Activated T-helper 1 cell treated with Interleukin-2 at 50 U/mL for 16 hours (primary cell): ENCODE data around the gene FOXN3.
"Not testable (repeated sequence)": the region's sequence is repeated elsewhere in the genome, so short reads cannot be mapped to it uniquely, and the experiment has no call there.

Source experiments
- DNase-seq: peaks from one replicate; pipeline ENCODE4 v3.0.0-alpha.2; 2020; ENCODE audit warnings: low read depth

FOXN3 gene

DNA sequence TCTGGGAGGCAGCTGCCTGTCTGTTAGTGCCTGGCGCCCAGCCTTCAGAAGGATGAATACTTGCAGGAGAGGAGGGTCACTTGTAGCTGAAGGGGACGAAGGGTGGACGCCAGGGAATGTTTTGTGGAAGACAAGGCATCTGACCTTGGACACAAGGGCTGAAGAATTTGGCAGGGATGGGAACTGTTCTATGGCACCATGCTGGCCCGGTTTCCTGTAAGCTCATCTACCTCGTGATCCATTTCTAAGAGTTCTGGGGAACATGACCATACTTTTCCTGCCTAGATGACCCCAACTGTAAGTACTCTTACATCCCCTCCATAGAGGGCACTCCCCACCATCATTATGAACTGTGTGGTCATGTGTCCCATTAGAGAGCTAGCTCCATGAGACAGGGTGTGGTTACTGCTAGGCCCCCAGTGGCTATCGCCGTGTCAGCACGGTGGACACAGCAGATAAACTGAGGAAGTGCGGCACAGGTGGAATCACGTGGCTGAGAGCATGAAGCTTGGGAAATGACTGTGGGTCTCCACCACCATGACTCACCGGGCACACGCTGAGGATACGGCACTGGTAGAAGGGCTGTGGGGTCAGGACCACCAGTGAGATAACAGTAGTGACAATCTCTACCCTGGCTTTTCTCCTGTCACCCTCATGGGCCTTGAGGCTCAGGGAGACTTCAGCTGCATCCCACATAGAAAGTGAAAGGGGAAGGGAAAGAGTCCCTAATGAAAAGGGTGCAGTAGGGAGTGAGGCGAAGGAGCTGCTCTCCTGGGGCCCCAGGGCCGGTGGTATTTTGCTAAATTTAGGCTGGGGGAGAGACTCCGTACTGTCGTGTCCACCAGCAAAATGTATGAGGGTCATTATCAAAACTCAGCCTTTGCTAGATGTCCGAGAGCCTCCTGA, 252.6 kb downstream of the FOXN3 start:
- no peak for DNase-seq

GRCh38 chr14:89163031-89163636, 253.9 kb downstream of the FOXN3 start:
- DNase-seq: no peak

GRCh38 chr14:89162586-89162985, 254.4 kb downstream of the FOXN3 start:
- DNase-seq: no peak

DNA sequence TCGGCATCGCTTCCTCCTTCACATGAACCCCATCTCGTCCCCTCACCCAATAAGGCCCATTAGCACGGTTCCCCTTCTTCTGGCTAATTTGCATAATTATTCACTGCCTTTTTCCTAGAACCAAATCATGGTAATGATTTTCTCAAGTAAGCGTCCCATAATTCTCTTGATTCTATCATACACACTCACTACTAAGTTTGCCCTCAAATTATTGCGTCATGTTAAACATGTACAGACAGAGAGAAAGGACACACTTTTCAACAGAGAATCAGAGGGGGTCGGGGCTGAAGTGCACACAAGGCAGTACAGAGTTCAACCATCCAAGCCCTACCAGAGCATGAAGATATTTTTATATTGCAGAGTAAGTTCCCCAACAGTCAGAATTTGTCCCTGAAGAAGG, 256.6 kb downstream of the FOXN3 start:
- no peak for DNase-seq

- no peak for DNase-seq
These were observed 258.3 kb downstream of the FOXN3 start for GRCh38 chr14:89158701-89159100.

- DNase-seq: not testable (repeated sequence)
These were observed 258.9 kb downstream of the FOXN3 start for GRCh38 chr14:89158104-89158503.

DNA sequence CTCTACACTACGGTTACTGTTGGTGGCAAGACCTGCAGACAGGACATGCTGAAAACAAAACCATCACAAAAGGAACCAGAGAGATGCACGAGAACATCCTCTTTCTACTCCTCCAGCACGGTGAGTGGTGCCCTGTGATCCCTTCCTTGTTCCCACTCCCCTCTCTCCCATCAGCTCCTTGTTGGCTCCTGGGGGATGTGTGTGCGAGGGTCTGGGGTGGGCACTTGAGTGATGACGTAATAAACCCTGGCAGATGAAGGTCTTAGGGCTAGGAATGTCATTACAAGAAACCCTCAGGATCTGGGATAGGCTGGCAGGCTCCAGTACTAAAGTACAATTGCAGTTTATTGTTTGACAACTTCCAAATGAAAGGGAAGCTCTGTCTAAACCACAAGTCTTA, 261.5 kb downstream of the FOXN3 start:
- DNase-seq: no peak

- DNase-seq: not testable (repeated sequence)
These were observed 265.3 kb downstream of the FOXN3 start for GRCh38 chr14:89151693-89152092.

GRCh38 chr14:89146274-89146673, 270.8 kb downstream of the FOXN3 start:
- no peak for DNase-seq

- DNase-seq: no peak
These were observed 272.4 kb downstream of the FOXN3 start for GRCh38 chr14:89144642-89145041.

DNA sequence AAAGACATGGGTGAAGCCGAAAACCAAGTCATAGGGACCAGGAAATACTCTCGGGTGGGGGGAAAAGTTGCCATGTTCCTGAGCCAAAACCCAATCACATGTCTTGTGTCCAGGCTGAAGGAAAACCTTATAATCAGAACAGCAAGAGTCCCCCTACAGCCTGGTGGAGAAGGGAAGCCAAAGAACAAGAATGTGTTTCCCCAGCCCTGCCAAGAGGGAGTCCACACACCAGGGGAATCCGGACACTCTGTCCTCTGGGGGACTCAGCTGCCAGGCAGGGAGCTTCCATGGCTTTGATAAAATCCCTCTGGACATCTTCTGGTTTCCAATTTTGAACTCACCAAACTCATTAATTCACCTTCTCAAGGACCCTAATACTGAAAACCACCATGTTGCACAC, 273.0 kb downstream of the FOXN3 start:
- DNase-seq: no peak

GRCh38 chr14:89143595-89143994, 273.4 kb downstream of the FOXN3 start:
- no peak for DNase-seq

DNA sequence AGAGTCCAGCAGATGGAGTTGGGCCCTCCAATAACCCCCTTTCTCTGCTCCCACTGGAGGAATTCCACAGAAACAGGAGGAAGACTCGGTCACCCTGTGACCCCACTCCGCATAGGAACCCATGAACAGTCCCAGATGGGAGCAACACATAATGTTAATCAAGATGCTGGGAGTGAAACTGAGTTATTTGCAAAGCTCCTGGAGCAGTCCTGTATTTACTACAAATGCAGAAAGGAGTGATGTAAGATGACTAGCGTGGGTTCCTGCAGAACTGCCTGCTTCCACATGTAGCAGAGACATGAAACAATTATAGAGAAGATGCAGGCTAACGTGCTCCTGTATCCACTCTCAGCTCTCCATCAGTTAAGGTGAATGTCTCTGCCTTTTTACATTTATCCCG, 274.7 kb downstream of the FOXN3 start:
- DNase-seq: no peak

DNA sequence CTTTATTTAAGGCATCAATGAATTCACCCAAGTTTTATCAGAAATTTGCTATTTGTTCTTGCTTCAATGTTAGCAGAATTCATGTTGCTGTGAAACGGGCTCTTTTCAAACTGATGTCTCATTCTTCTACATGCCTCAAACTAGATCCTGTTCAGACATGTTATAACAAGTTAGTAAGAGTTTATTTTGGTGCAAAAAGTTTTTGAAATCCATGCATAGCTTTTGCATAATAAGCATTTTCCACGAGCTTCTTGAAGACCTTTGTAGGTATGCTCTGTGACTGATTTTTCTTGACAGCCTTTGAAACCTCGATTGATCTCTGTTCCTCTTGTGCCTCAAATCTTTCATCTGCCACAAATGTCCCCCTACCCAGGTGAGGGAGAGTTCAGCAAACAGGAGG, 275.2 kb downstream of the FOXN3 start:
- no peak for DNase-seq

DNA sequence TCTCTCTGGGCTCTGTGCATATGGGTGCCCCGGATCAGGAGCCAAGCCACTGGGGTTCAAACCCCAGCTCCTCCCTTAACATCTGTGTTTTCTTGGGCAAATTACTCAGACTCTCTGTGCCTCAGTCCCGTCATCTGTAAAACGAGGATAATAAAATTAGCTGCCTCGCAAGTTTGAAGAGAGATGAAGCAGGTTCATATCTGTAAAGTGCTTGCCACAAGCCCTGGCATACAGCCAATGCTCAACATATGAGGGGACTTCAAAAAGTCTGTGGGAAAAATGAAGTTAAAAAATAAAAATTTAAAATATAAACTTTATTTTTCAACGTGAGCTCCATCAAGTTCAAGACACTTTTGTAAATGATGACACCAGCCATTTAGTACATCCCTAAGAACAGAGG, 276.7 kb downstream of the FOXN3 start:
- DNase-seq: no peak

DNA sequence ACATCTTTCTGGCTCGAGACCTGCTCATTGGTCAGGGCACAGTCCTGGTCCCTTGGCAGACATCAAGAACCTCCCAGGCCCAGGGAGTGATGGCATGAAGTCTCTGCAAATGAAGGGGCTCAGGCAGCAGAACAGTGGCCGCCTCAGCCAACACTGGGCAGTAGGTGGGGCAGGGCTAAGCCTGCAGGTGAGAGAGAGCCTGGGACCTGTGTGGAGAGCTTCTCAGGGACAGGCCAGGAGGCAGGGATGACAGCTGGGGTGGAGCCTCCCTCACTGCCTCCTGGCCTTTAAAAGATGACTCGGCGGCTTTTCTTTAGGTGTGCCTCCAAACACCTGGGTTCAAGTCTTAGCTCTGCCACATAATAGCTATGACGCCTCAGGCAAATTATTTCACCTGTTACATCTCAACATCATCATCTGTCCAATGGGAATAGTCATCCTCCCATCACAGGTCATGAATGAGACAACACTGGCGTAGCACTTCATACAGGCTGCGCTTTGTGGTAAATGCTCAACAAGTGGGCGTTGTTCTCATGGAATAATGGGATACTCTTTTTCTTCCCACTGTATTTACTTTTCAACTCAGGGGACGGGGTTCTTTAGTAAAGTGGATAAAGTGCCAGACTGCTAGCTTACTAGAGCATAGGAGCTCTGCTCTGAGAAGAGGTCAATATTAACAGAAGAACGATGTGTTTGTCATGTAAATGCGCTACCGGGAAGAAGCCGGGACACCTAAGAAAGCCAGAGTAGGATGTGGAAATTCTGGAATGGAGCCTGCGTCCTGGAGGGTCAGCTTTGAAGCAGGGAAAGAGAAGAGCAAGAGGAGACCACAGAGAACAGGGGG, 277.4 kb downstream of the FOXN3 start:
- no peak for DNase-seq

DNA sequence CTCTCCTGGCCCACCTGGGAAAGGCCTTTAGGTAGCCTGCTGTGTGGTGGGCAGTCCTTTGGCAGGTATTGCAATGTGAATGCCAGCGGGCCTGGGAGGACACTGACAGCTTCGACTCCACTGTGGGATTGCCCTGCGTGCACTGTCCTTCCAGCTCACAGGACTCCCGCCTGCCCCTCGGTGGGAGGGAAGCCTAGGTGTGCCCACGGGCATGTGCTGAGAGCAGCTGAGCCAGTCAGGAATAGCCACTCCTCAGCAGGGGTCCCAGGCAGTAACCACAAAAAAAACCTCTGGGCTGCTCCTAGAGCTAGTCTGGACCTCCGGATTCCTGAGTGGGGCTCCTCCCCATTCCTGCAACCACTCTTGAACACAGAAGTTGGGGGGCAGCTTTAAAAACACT, 278.2 kb downstream of the FOXN3 start:
- DNase-seq: no peak

DNA sequence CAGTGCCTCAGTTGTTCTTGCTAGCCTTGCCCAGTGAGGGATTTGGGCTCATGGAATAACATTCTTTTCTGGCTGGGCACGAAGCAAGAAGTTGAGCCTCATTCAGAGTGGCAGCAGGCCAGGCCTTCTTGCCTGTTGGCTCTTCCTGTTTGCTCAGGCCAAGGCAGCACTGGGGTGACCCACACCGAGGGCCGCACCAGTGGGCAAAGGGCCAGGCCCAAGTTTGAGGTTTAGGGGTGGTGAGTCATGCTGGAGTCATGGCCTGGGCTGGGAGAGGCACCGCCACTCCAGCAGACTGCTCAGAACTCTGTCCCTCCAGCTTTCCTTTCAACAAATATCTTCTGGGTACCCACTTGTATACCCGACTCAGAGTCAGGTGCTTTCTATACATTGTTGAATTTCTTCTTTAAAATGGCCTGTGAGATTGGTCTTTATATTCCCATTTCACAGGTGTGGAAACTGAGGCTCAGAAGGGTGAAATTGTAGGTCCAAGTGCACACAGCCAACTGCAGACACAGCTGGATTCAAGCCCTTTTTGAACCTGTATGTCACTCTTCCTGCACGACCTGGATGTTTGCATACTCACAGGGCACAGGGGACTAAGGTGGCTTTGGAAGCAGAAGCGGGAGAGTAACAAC, 279.4 kb downstream of the FOXN3 start:
- no peak for DNase-seq

DNA sequence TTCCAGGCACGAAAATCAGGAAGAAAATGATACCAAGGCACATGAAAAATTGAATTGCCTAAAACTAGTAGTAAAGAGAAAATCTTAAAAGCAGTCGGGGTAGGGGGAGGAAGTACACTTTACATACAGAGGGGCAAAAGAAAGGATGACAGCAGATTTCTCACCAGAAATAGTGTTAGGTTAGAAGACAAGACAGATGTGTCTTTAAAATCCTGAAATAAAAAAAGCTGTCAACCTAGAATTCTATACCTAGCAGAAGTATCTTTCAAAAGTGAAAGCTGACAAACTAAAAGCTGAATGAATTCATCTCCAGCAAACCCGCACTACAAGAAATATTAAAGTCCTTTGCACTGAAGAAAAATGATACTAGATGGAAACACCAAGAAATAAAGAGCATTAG, 280.4 kb downstream of the FOXN3 start:
- DNase-seq: no peak

DNA sequence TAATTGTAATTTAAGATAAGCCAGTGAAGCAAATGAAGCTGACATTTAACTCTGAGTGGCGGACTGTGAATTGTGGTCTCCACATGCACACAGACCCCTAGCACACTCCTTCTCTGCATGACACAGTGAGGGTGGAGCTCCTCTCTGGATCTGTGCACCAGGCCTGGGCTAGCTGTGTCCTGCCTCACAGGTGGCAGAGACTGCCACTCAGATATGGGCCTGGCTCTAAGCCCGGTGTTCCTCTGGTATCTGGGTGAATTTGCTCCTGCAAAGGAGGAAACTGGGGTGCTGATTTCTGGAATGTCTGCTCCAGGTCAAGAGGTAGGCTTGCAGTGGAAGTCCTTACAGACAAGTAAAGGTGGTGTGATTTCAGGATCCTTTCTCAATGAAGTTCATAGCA, 282.4 kb downstream of the FOXN3 start:
- no peak for DNase-seq

DNA sequence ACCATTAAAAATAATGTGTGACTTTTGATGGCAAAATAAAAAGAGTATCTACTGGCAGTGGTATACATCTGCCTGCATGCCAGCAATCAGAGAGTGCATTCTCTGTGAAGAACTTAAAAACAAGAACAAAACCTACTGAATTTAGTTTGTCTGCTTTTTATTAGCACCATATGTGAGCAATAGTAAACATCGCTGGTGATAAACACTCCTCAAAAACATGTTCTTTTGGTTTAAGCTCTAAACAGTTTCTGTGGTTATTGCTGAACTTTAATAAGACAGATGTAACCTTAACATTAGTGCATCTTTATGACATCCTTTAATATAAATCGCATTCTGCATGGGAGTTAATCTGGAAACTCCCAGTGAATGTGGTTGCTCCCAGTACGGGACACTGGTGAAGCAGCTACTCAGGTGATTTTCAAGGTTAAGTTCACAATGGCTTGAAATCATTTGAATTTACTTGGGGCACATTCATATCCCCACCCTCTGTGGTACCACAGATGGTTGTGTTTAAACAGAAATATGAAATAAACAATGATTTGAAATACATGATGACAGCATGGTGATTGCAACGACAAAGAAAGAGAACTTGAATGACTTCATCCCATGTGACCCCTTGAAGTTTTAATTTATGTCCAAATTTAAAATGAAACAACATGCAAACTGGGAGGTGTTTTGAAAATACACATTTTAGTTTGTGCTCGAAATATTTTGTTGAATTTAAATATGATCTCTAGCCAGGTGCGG, 285.9 kb downstream of the FOXN3 start:
- no peak for DNase-seq

GRCh38 chr14:89129570-89129969, 287.5 kb downstream of the FOXN3 start:
- DNase-seq: no peak
